ENCODE measurements around the gene ATG14. TPM values are rescaled to one million over a fixed set of nuclear protein-coding genes. Genes with fewer than 3 reads are reported as not detected.

ATG14 gene
- polyA plus RNA-seq, 1 experiment: 9.2 TPM

- ChIA-PET CTCF (interaction anchor here (1.2 to 1.3 kb wide), 2 partner anchors 8 to 16 kb away, joined by 3 to 4 read pairs; no protein-coding TSS in a partner anchor), POLR2A (interaction anchor here (0.5 kb wide), 1 partner anchor 30 kb away, joined by 7 read pairs; no protein-coding TSS in a partner anchor)
- Histone ChIP-seq H3K36me3 (ENCODE audit: control insufficient read depth, insufficient read depth, low read length) (no peaks in the 10 kb centered on the region), H3K4me3 (ENCODE audit: low read depth, low read length) (no peak overlapping the region), H3K27me3 (ENCODE audit: control insufficient read depth, insufficient read depth, low read length) (no peaks in the 10 kb centered on the region)
- DNase-seq (ENCODE audit: low read depth): no peak
- TF ChIP-seq, protein P1, sequence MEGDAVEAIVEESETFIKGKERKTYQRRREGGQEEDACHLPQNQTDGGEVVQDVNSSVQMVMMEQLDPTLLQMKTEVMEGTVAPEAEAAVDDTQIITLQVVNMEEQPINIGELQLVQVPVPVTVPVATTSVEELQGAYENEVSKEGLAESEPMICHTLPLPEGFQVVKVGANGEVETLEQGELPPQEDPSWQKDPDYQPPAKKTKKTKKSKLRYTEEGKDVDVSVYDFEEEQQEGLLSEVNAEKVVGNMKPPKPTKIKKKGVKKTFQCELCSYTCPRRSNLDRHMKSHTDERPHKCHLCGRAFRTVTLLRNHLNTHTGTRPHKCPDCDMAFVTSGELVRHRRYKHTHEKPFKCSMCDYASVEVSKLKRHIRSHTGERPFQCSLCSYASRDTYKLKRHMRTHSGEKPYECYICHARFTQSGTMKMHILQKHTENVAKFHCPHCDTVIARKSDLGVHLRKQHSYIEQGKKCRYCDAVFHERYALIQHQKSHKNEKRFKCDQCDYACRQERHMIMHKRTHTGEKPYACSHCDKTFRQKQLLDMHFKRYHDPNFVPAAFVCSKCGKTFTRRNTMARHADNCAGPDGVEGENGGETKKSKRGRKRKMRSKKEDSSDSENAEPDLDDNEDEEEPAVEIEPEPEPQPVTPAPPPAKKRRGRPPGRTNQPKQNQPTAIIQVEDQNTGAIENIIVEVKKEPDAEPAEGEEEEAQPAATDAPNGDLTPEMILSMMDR (IDR thresholded peaks at IDR 0.05; ENCODE audit: insufficient read depth, low read depth, low read length): no peak
These were observed 42.8 kb upstream of the ATG14 start for GRCh38 chr14:55454264-55455002.

DNA sequence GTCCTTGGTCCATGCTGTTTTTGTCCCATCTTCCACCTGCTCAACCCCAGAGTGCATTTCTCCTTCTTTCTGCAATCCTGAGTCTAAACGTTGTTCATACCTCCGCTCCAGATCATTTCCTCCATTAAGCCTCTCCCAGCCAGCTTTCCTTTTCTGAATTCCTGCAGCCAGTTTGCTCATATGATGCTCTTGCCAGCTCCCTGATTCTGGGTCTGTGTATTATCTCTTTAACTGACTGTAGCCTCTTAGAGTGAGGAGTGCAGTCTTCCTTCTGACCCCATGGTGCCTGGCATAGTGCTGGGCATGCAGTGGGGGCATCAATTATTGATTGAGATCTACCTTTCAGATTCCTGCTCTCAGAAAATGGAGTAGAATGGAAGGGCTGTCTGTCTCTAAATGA lies 40.3 kb upstream of the ATG14 start:
- POLR2A ChIA-PET: no interaction called here
- no peaks in the 10 kb centered on the region for H3K27me3 ChIP-seq (ENCODE audit: control insufficient read depth, insufficient read depth, low read length)
- no peak overlapping the region for H3K4me3 ChIP-seq (ENCODE audit: low read depth, low read length)
- no peaks in the 10 kb centered on the region for H3K36me3 ChIP-seq (ENCODE audit: control insufficient read depth, insufficient read depth, low read length)
- no peak for DNase-seq (ENCODE audit: low read depth)
- CTCF ChIA-PET: no interaction called here
- TF ChIP-seq, protein P1 (IDR thresholded peaks at IDR 0.05; ENCODE audit: insufficient read depth, low read depth, low read length): no peak

DNA sequence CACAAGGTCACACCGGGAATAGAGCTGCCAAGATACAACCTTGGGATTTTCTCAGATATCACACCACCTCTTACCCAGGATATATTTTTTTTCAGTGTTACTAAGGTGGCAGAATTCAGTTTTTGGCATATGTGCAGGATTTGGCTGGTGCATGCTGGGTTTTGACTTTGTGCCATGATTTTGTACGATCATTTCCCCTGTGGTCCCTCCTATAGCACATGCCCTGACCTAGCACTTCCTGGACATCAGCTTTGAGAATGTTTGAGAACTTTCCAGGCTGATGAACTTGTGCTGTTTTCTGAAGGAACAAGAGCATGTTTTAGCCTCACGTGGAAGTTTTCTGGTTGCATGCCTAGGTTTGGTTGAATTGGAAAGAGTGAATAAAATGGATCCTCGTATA lies 39.8 kb upstream of the ATG14 start:
- no peaks in the 10 kb centered on the region for H3K27me3 ChIP-seq (ENCODE audit: control insufficient read depth, insufficient read depth, low read length)
- TF ChIP-seq, protein P1 (IDR thresholded peaks at IDR 0.05; ENCODE audit: insufficient read depth, low read depth, low read length): no peak
- POLR2A ChIA-PET: no interaction called here
- no peak overlapping the region for H3K4me3 ChIP-seq (ENCODE audit: low read depth, low read length)
- CTCF ChIA-PET: no interaction called here
- H3K36me3 ChIP-seq (ENCODE audit: control insufficient read depth, insufficient read depth, low read length): no peaks in the 10 kb centered on the region
- no peak for DNase-seq (ENCODE audit: low read depth)

DNA sequence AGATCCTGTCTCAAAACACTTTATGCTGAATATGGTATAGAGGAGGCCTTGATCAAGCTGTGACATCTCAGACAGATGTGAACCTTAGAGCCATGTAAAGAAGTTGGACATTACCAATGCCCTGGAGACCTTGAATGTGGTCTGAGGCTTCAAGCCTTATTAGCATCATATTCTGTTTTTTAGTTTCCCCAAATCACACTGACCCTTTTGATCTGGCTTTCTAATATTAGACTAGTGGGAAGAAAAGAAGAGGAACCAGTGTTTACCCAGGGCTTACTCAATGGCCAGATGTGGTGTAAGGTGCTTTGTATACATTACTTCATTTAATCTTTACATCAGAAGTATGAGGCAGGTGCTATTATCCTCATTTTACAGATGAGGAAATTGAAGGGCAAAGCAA lies 39.4 kb upstream of the ATG14 start:
- no peaks in the 10 kb centered on the region for H3K27me3 ChIP-seq (ENCODE audit: control insufficient read depth, insufficient read depth, low read length)
- no peak for DNase-seq (ENCODE audit: low read depth)
- H3K36me3 ChIP-seq (ENCODE audit: control insufficient read depth, insufficient read depth, low read length): no peaks in the 10 kb centered on the region
- ChIA-PET CTCF (interaction anchor here (0.8 kb wide), 1 partner anchor 10 kb away, joined by 3 read pairs; no protein-coding TSS in a partner anchor), POLR2A (no interaction called here)
- no peak overlapping the region for H3K4me3 ChIP-seq (ENCODE audit: low read depth, low read length)
- TF ChIP-seq, protein P1 (IDR thresholded peaks at IDR 0.05; ENCODE audit: insufficient read depth, low read depth, low read length): no peak

- no peaks in the 10 kb centered on the region for H3K27me3 ChIP-seq (ENCODE audit: control insufficient read depth, insufficient read depth, low read length)
- H3K36me3 ChIP-seq (ENCODE audit: control insufficient read depth, insufficient read depth, low read length): no peaks in the 10 kb centered on the region
- ChIA-PET CTCF (interaction anchor here (0.8 to 1.7 kb wide), 2 partner anchors 10 to 1024 kb away, joined by 3 to 5 read pairs; no protein-coding TSS in a partner anchor), POLR2A (no interaction called here)
- H3K4me3 ChIP-seq (ENCODE audit: low read depth, low read length): no peak overlapping the region
- TF ChIP-seq, protein P1 (IDR thresholded peaks at IDR 0.05; ENCODE audit: insufficient read depth, low read depth, low read length): no peak
- DNase-seq (ENCODE audit: low read depth): no peak
These were observed 38.9 kb upstream of the ATG14 start for GRCh38 chr14:55450539-55450938.

Measured in BJ (cell line).